Measurements from ENCODE around the gene IGLL1.
"Not testable (repeated sequence)": the region's sequence is repeated elsewhere in the genome, so short reads cannot be mapped to it uniquely, and the experiment has no call there.

Gene IGLL1

GRCh38 chr22:23561025-23561510 lies 19.0 kb downstream of the IGLL1 start:
- H3K27me3 ChIP-seq (ENCODE audit: control insufficient read depth in 3 of 3, insufficient read depth in 3 of 3, low read depth in 1 of 3, low read length in 3 of 3); H3K9me3 ChIP-seq (replicated peaks in 1 of 2; ENCODE audit: control insufficient read depth in 2 of 2, insufficient read depth in 1 of 2, low read depth in 1 of 2, low read length in 2 of 2); H2AK5ac ChIP-seq (ENCODE audit: low read depth, low read length); H4K8ac ChIP-seq (ENCODE audit: low read depth, low read length); H2BK5ac ChIP-seq (ENCODE audit: low read length); H3K79me1 ChIP-seq (ENCODE audit: low read depth, low read length); H3K23ac ChIP-seq (ENCODE audit: low read depth, low read length, poor library complexity); H3K36me3 ChIP-seq (replicated peaks in 1 of 2; ENCODE audit: control insufficient read depth in 2 of 2, insufficient read depth in 2 of 2, low read length in 2 of 2); H3K14ac ChIP-seq (ENCODE audit: low read length); H4K91ac ChIP-seq (ENCODE audit: low read depth, low read length, poor library complexity); H3K4me2 ChIP-seq (ENCODE audit: insufficient read depth, low read length, poor library complexity, severe bottlenecking); H3K9ac ChIP-seq (ENCODE audit: low read depth, low read length, poor library complexity); DNase-seq (ENCODE audit: low spot score); H3K18ac ChIP-seq (ENCODE audit: low read length); H2BK15ac ChIP-seq (ENCODE audit: low read length); H3K4ac ChIP-seq (ENCODE audit: low read length); H2BK120ac ChIP-seq (ENCODE audit: low read depth, low read length); H2BK12ac ChIP-seq (ENCODE audit: low read length); H3K4me3 ChIP-seq (ENCODE audit: low read length in 2 of 2); H3K4me1 ChIP-seq (ENCODE audit: control insufficient read depth in 2 of 2, insufficient read depth in 1 of 2, low read depth in 1 of 2, low read length in 2 of 2); H3K27ac ChIP-seq (replicated peaks; ENCODE audit: low read length); H2AFZ ChIP-seq (ENCODE audit: low read length): not testable (repeated sequence)
- WGBS, 2 donors (ENCODE audit: extremely low coverage in 2 of 2, insufficient read length in 2 of 2, insufficient replicate concordance in 1 of 2), result no CpG with 5 or more reads among the region's 24 CpGs

- H2AK5ac ChIP-seq (ENCODE audit: low read depth, low read length); H3K14ac ChIP-seq (ENCODE audit: low read length); H3K27ac ChIP-seq (replicated peaks; ENCODE audit: low read length); H2BK15ac ChIP-seq (ENCODE audit: low read length); H3K23ac ChIP-seq (ENCODE audit: low read depth, low read length, poor library complexity); H3K4me1 ChIP-seq (ENCODE audit: control insufficient read depth in 2 of 2, insufficient read depth in 1 of 2, low read depth in 1 of 2, low read length in 2 of 2); H4K91ac ChIP-seq (ENCODE audit: low read depth, low read length, poor library complexity); H3K4ac ChIP-seq (ENCODE audit: low read length); H3K4me3 ChIP-seq (ENCODE audit: low read length in 2 of 2); H2BK12ac ChIP-seq (ENCODE audit: low read length); H2AFZ ChIP-seq (ENCODE audit: low read length); DNase-seq (ENCODE audit: low spot score); H3K27me3 ChIP-seq (ENCODE audit: control insufficient read depth in 3 of 3, insufficient read depth in 3 of 3, low read depth in 1 of 3, low read length in 3 of 3); H3K9me3 ChIP-seq (replicated peaks in 1 of 2; ENCODE audit: control insufficient read depth in 2 of 2, insufficient read depth in 1 of 2, low read depth in 1 of 2, low read length in 2 of 2); H3K18ac ChIP-seq (ENCODE audit: low read length); H4K8ac ChIP-seq (ENCODE audit: low read depth, low read length); H3K9ac ChIP-seq (ENCODE audit: low read depth, low read length, poor library complexity); H2BK5ac ChIP-seq (ENCODE audit: low read length); H3K4me2 ChIP-seq (ENCODE audit: insufficient read depth, low read length, poor library complexity, severe bottlenecking); H3K36me3 ChIP-seq (replicated peaks in 1 of 2; ENCODE audit: control insufficient read depth in 2 of 2, insufficient read depth in 2 of 2, low read length in 2 of 2); H2BK120ac ChIP-seq (ENCODE audit: low read depth, low read length); H3K79me1 ChIP-seq (ENCODE audit: low read depth, low read length): not testable (repeated sequence)
- WGBS, 2 donors (ENCODE audit: extremely low coverage in 2 of 2, insufficient read length in 2 of 2, insufficient replicate concordance in 1 of 2), result no CpG with 5 or more reads among the region's 1 CpG
These were observed 19.9 kb downstream of the IGLL1 start for GRCh38 chr22:23560215-23560614.

- no peak overlapping the region for H2BK5ac ChIP-seq (ENCODE audit: low read length)
- H3K9me3 ChIP-seq (replicated peaks in 1 of 2; ENCODE audit: control insufficient read depth in 2 of 2, insufficient read depth in 1 of 2, low read depth in 1 of 2, low read length in 2 of 2), result peaks cover 0 to 2% of the 10 kb centered on the region in 2 donors
- H3K4me1 ChIP-seq (ENCODE audit: control insufficient read depth in 2 of 2, insufficient read depth in 1 of 2, low read depth in 1 of 2, low read length in 2 of 2), result no peaks in the 10 kb centered on the region
- H3K18ac ChIP-seq (ENCODE audit: low read length), result no peak overlapping the region
- H2AK5ac ChIP-seq (ENCODE audit: low read depth, low read length), result no peak overlapping the region
- H3K14ac ChIP-seq (ENCODE audit: low read length), result no peak overlapping the region
- H2BK120ac ChIP-seq (ENCODE audit: low read depth, low read length), result no peak overlapping the region
- no peak overlapping the region for H3K27ac ChIP-seq (replicated peaks; ENCODE audit: low read length)
- H3K79me1 ChIP-seq (ENCODE audit: low read depth, low read length), result no peaks in the 10 kb centered on the region
- H4K8ac ChIP-seq (ENCODE audit: low read depth, low read length), result no peak overlapping the region
- H2AFZ ChIP-seq (ENCODE audit: low read length), result no peak overlapping the region
- H2BK15ac ChIP-seq (ENCODE audit: low read length), result no peak overlapping the region
- no peak overlapping the region for H3K4me2 ChIP-seq (ENCODE audit: insufficient read depth, low read length, poor library complexity, severe bottlenecking)
- WGBS, 2 donors (ENCODE audit: extremely low coverage in 2 of 2, insufficient read length in 2 of 2, insufficient replicate concordance in 1 of 2), result no CpG with 5 or more reads among the region's 4 CpGs
- H3K27me3 ChIP-seq (ENCODE audit: control insufficient read depth in 3 of 3, insufficient read depth in 3 of 3, low read depth in 1 of 3, low read length in 3 of 3), result peaks cover 0 to 9% (median 2%) of the 10 kb centered on the region in 3 experiments
- H3K4me3 ChIP-seq (ENCODE audit: low read length in 2 of 2), result no peak overlapping the region
- H4K91ac ChIP-seq (ENCODE audit: low read depth, low read length, poor library complexity), result no peak overlapping the region
- H3K36me3 ChIP-seq (replicated peaks in 1 of 2; ENCODE audit: control insufficient read depth in 2 of 2, insufficient read depth in 2 of 2, low read length in 2 of 2), result no peaks in the 10 kb centered on the region
- no peak overlapping the region for H3K4ac ChIP-seq (ENCODE audit: low read length)
- no peak for DNase-seq (ENCODE audit: low spot score)
- H3K9ac ChIP-seq (ENCODE audit: low read depth, low read length, poor library complexity), result no peak overlapping the region
- no peak overlapping the region for H2BK12ac ChIP-seq (ENCODE audit: low read length)
- H3K23ac ChIP-seq (ENCODE audit: low read depth, low read length, poor library complexity), result no peak overlapping the region
These were observed 22.6 kb downstream of the IGLL1 start for GRCh38 chr22:23557467-23557866.

- H4K91ac ChIP-seq (ENCODE audit: low read depth, low read length, poor library complexity), result no peak overlapping the region
- WGBS, 2 donors (ENCODE audit: extremely low coverage in 2 of 2, insufficient read length in 2 of 2, insufficient replicate concordance in 1 of 2), result no CpG with 5 or more reads among the region's 7 CpGs
- H3K9ac ChIP-seq (ENCODE audit: low read depth, low read length, poor library complexity), result no peak overlapping the region
- no peak overlapping the region for H2AFZ ChIP-seq (ENCODE audit: low read length)
- H2BK15ac ChIP-seq (ENCODE audit: low read length), result no peak overlapping the region
- H3K18ac ChIP-seq (ENCODE audit: low read length), result no peak overlapping the region
- H2AK5ac ChIP-seq (ENCODE audit: low read depth, low read length), result no peak overlapping the region
- no peak overlapping the region for H2BK12ac ChIP-seq (ENCODE audit: low read length)
- H3K36me3 ChIP-seq (replicated peaks in 1 of 2; ENCODE audit: control insufficient read depth in 2 of 2, insufficient read depth in 2 of 2, low read length in 2 of 2), result no peaks in the 10 kb centered on the region
- H3K79me1 ChIP-seq (ENCODE audit: low read depth, low read length), result no peaks in the 10 kb centered on the region
- no peak for DNase-seq (ENCODE audit: low spot score)
- H3K23ac ChIP-seq (ENCODE audit: low read depth, low read length, poor library complexity), result no peak overlapping the region
- H4K8ac ChIP-seq (ENCODE audit: low read depth, low read length), result no peak overlapping the region
- H3K4me2 ChIP-seq (ENCODE audit: insufficient read depth, low read length, poor library complexity, severe bottlenecking), result no peak overlapping the region
- no peak overlapping the region for H3K4ac ChIP-seq (ENCODE audit: low read length)
- H3K9me3 ChIP-seq (replicated peaks in 1 of 2; ENCODE audit: control insufficient read depth in 2 of 2, insufficient read depth in 1 of 2, low read depth in 1 of 2, low read length in 2 of 2), result peaks cover 0 to 2% of the 10 kb centered on the region in 2 donors
- H2BK5ac ChIP-seq (ENCODE audit: low read length), result no peak overlapping the region
- H3K27ac ChIP-seq (replicated peaks; ENCODE audit: low read length), result no peak overlapping the region
- H3K14ac ChIP-seq (ENCODE audit: low read length), result no peak overlapping the region
- no peaks in the 10 kb centered on the region for H3K4me1 ChIP-seq (ENCODE audit: control insufficient read depth in 2 of 2, insufficient read depth in 1 of 2, low read depth in 1 of 2, low read length in 2 of 2)
- peaks cover 0 to 9% (median 2%) of the 10 kb centered on the region in 3 experiments for H3K27me3 ChIP-seq (ENCODE audit: control insufficient read depth in 3 of 3, insufficient read depth in 3 of 3, low read depth in 1 of 3, low read length in 3 of 3)
- H2BK120ac ChIP-seq (ENCODE audit: low read depth, low read length), result no peak overlapping the region
- no peak overlapping the region for H3K4me3 ChIP-seq (ENCODE audit: low read length in 2 of 2)
These were observed 23.1 kb downstream of the IGLL1 start for GRCh38 chr22:23557036-23557435.
